Stimulated activated CD4-positive, alpha-beta T cell treated with anti-CD3 and anti-CD28 coated beads, Interleukin-12 subunit alpha, Interleukin-12 subunit beta, amount 100 ng/mL, for 24 hours (primary cell): ENCODE results near the gene MRPL21.

Experiments used
- DNase-seq, 2 experiments: peaks; one replicate each; pipeline ENCODE4 v3.0.0-alpha.2; 2020; ENCODE audit warnings: low read depth in 2 of 2

The MRPL21 gene

DNA sequence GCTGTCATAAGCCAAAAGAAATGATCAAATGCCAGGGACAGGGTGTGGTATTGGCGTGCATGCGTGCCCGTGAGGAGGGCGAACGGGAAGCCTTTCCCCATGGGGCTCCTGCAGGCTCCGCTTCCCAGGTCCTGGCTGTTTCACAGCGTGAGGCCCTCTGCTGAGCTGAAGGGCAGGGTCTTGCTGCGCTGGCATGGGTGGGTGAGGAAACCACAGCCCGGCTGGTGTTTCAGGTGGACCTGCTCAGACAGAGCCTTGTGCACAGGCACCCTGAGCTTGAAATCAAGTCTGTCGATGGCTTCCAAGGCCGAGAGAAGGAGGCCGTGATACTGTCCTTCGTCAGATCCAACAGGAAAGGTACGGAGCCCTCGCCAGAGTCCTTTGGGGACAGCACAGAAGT, 31.4 kb upstream of the MRPL21 start:
- DNase-seq = no peak

DNA sequence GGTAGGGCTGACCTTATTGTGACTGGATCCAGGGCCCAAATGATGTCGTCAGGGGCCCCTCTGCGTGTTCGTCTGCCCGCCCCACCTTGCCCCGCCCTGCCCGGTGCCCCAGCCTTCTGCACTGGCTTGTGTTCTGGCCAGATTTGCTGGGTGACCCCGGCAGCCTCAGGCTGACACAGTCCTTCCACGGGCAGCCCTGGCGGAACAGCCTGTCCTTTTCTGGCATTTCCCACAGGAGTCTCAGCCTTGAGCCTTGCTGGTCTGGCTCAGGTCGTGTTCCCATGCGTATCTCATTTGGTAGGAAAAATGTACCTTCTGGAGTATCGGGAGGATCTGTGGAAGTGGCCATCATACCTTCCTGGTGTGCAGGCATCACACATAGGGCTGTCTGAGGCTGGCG, 31.0 kb upstream of the MRPL21 start:
- no peak for DNase-seq

DNA sequence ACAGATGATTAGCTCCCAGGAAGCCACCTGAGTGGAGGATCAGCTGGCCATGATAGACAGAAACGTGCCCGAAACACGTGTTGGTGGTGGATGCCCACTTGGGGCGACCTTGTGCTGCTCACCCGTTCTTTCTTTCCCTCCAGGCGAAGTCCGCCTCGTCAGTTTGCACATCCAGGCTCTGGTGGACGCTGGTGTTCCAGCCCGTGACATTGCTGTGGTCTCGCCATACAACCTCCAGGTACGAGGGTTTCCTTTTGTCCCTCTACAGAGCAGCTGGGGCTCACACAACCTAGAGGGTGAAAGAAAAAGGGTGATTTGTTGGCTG, 30.7 kb upstream of the MRPL21 start:
- DNase-seq = no peak

- DNase-seq = no peak
These were observed 30.1 kb upstream of the MRPL21 start for GRCh38 chr11:68933605-68934320.

DNA sequence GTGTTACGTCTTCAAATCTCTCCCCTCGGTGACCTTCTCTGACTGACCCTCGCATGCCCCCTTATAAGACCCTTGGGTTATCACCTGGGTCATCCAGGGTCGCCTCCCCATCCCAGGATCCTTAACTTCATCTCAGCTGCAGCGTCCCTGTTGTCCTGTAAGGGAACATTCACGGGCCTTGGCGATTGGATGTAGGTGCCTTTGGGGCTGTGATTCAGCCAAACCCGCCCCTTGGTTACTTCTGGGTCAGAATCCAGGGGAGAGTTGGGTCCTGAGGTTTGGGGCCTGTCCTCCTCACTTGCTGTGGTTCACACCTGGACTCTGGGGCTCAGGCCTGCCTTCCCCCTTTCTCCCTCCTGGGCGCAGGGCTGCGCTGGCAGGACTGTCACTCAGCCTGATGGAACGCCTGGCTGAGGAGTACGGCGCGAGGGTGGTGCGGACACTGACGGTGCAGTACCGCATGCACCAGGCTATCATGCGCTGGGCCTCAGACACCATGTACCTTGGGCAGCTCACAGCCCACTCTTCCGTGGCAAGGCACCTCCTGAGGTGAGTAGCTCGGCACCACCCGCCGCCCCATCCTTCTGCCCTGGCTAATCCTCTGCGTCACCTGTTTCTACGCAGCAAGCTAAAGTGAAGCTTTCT, 29.4 kb upstream of the MRPL21 start:
- no peak for DNase-seq

- no peak for DNase-seq
These were observed 28.7 kb upstream of the MRPL21 start for GRCh38 chr11:68932358-68932757.

- DNase-seq = no peak
These were observed 28.3 kb upstream of the MRPL21 start for GRCh38 chr11:68931911-68932310.

GRCh38 chr11:68930991-68931855, 27.6 kb upstream of the MRPL21 start:
- DNase-seq = no peak

GRCh38 chr11:68929706-68930570, 26.3 kb upstream of the MRPL21 start:
- DNase-seq = no peak

- no peak for DNase-seq
These were observed 25.5 kb upstream of the MRPL21 start for GRCh38 chr11:68929135-68929534.

DNA sequence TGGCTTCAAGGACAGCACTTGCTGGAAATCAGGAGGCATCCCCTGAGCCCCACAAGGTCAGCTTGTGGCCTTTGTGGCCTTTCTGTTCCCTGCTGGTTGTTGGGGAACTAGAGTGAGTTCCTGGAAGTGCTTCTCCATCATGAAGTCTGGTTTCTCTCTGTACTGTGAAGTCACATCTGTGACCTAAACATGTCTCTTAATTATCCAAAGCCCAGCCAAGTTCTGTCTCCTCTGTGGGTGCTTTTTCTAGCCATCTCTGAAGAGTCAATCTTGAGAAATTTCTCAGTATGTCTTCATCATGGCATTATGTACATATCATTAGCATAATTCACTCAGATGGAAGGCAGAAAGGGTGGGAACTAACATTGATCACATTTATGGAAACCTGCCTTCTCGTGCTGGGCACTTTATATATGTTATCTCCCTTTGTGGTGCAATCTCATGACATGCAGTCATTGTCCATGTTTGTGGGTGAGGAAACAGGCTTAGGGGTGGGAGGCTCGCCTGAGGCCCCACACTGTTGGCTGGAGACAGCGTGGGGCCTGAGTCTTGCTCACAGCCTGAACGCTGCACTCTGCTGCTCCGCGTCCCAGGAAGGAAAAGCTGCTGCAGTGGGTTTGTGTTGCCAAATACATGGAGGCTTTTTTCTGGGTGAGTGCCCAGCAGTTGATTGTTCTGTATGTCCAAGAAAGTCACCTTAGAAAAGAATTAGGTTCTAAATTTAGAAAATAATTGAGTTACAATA, 24.7 kb upstream of the MRPL21 start:
- no peak for DNase-seq

GRCh38 chr11:68927280-68928135, 23.9 kb upstream of the MRPL21 start:
- no peak for DNase-seq

- DNase-seq = no peak
These were observed 22.0 kb upstream of the MRPL21 start for GRCh38 chr11:68925611-68926010.

DNA sequence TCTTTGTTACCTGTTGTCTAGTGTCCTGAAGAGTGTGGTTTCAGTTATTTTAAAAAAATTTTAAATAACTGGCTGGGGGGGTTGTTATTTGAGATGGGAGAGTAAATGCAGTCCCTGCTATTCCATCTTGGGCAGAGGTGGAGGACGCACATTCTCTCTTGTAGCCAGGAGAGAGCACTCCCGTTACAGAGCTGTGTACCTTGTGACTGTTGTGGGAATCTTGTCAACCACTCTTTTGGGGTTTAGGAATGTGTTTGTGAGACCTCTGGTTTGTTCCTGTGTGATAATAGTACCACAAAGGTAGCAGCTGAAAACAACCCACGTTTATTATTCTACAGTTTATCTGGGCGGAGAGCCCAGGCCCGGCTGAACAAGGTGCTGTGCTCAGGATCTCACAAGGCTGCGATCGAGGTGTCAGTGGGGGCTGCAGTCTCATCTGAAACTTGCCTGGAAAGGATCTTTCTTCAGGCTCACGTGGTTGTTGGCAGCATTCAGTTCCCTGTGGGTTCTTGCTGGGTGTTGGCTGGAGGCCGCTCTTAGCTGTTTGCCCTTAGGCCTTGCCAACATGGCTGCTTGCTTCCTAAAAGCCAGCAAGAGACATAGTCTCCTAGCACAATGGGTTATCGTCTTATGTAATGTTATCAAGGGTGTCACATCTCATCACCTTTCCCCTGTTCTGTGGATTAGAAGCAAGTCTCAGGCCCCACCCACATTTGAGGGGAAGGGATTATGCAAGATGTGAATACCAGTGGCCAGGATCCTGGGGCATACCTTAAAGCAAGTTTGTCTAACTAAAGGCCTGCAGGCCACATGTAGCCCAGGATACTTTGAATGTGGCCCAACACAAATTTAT, 20.7 kb upstream of the MRPL21 start:
- DNase-seq = no peak

DNA sequence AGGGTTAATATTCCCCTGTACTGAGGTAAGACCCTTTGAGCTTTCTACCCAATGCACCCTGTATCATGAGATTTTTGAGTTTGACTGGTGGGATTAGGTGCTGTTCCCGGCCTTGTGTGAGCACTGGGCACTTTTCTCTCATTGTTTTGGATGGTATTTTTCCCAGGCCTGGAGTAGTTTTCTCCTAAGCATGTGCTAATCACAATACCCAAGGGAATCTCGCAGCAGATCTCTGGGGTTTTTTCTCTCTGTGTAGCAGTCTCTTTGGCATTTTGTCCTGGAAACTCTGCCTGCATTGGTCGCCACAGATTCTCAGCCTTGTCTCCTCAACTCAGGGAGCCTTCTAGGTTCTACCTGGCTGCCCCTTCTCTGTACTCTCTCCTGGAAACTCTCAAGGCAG, 20.0 kb upstream of the MRPL21 start:
- no peak for DNase-seq

DNA sequence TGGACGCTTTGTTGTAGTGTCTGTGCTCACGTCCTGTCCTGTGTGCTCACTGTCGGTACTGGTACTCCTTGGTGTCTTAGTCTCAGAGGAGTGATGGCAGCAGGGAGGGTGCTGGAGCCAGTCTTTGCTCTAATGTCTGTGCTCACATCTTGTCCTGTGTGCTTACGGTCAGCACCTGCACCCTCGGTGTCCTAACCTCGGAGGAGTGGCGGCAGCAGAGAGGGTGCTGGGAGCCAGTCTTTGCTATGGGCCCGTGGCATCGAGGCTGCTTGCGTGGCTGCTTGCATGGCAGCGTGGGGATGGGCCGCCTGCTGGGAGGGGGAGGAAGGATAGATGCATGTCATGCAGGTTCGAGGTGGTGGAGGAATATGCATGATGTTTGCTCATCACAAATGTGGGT, 12.8 kb upstream of the MRPL21 start:
- no peak for DNase-seq

DNA sequence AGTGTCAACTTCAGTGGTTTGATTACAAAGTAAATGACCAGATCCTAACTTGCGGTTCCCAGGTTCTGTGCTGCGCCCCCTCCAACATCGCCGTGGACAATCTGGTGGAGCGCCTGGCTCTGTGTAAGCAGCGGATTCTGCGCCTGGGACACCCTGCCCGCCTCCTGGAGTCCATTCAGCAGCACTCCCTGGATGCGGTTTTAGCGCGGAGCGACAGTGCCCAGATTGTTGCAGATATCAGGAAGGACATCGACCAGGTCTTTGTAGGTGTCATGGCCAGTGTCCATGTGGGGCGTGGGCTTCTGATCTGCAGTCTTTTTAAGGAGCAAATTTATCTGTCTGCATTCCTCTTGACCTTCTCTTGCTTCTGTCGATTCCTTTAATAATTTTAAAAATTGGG, 11.1 kb upstream of the MRPL21 start:
- DNase-seq = no peak

DNA sequence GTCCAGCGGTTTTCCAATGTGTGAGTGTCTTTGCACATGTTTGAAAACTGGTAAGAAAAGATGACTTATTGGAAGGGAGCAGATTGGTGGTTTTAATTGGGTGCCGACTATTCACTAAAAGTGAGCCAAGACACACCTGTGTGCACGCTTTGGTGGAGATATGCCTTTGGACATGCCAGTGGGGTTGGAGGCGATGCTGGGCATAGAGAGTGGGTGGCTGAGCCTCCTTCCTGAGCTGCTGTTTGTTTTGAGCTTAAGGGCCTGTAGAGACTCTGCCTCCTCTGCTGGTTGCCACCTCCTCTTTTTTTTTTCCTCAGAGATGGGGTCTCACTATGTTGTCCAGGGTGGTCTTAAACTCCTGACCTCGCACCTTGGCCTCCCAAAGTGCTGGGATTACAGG, 9.6 kb upstream of the MRPL21 start:
- no peak for DNase-seq

DNA sequence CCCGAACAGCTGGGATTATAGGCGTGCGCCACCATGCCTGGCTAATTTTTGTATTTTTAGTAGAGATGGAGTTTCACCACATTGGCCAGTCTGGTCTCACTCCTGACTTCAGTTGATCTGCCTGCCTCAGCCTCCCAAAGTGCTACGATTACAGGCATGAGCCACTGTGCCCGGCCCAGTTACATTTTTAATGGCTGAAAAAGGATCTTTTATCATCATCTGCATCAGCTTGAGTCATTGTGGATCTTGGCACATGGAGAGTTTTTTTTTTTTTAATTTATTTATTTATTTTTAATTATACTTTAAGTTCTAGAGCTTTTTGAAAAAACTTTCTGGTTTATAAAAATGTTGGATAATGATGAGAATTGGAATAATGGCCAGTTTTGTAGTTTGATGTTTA, 8.6 kb upstream of the MRPL21 start:
- no peak for DNase-seq
